ENCODE results near the gene TUSC2. TPM values are rescaled to one million over a fixed set of nuclear protein-coding genes. Genes with fewer than 3 reads are reported as not detected.

TUSC2 gene
- total and polyA plus RNA-seq, 2 of the 13 experiments (the other 11 are each of a cell fraction or from before 2014, with no cell fraction given), result 36.7 to 39.1 TPM

- TF ChIP-seq TP53 (CRISPR knock-in tag; conservative IDR thresholded peaks at IDR 0.05), result no peak
- no peak for TF ChIP-seq SALL1 (CRISPR knock-in tag; IDR thresholded peaks at IDR 0.05)
- no peak for TF ChIP-seq ZNF713 (CRISPR knock-in tag; IDR thresholded peaks at IDR 0.05)
- no peak for TF ChIP-seq SRF (IDR thresholded peaks at IDR 0.05; ENCODE audit: low read depth, low read length)
- no peak for TF ChIP-seq ZNF605 (CRISPR knock-in tag; IDR thresholded peaks at IDR 0.05)
These were observed 12.1 kb upstream of the TUSC2 start (continued) for GRCh38 chr3:50340147-50340447.

- no TSS peak for BruUV-seq (replicated peaks)
- ChIA-PET POLR2A (no interaction called here), CTCF (ENCODE audit: low intra/inter-chr PET ratio, low total read pairs) (no interaction called here)
- no peak for ATAC-seq
- H3K4me3 ChIP-seq (replicated peaks in 1 of 3; ENCODE audit: insufficient read depth in 1 of 3, low read depth in 2 of 3, low read length in 3 of 3), result no peak overlapping the region
- H3K9me3 ChIP-seq (ENCODE audit: low read length), result no peaks in the 10 kb centered on the region
- DNase-seq (ENCODE audit: low spot score), result no peak
- no peak overlapping the region for H3K9ac ChIP-seq (ENCODE audit: insufficient read depth, low read depth, low read length)
- H3K36me3 ChIP-seq (replicated peaks in 1 of 2; ENCODE audit: control insufficient read depth in 1 of 2, insufficient read depth in 2 of 2, low read length in 2 of 2), result 0 out of 5 replicates have a peak, but pooled peaks cover 0 to 1% of the 10 kb centered on the region in 2 experiments
- TF ChIP-seq ZNF501 (CRISPR knock-in tag; IDR thresholded peaks at IDR 0.05) (no peak), SOX13 (IDR thresholded peaks at IDR 0.05) (no peak), SOX13 (CRISPR knock-in tag; conservative IDR thresholded peaks at IDR 0.05 in 1 of 2, IDR thresholded peaks at IDR 0.05 in 1 of 2) (no peak), PAF1 (CRISPR knock-in tag; IDR thresholded peaks at IDR 0.05) (no peak), ARNT2 (CRISPR knock-in tag; IDR thresholded peaks at IDR 0.05; ENCODE audit: low read depth) (no peak), GZF1 (CRISPR knock-in tag; IDR thresholded peaks at IDR 0.05) (no peak), ZNF562 (CRISPR knock-in tag; IDR thresholded peaks at IDR 0.05; ENCODE audit: borderline replicate concordance) (no peak), DPF2 (CRISPR knock-in tag; IDR thresholded peaks at IDR 0.05; ENCODE audit: borderline replicate concordance, low read depth) (no peak), ERF (CRISPR knock-in tag; IDR thresholded peaks at IDR 0.05) (no peak)
- H3K4me2 ChIP-seq (ENCODE audit: low read depth, low read length), result no peak overlapping the region
- intact Hi-C loops (cut with micrococcal nuclease; ENCODE audit: unreplicated experiment) (loop anchor here (10.0 kb wide), 1 partner anchor 205 kb away; no protein-coding TSS in a partner anchor), in situ Hi-C loops (cut with HindIII; ENCODE audit: extremely low pct_ligation_motif_present, low pct_unique_long_range_greater_than_20kb) (loop anchor here (10.0 kb wide), 1 partner anchor 205 kb away; no protein-coding TSS in a partner anchor)
- peaks cover 59% of the 10 kb centered on the region for H3K4me1 ChIP-seq (ENCODE audit: insufficient read depth, low read length)
- 86% methylated on average over 14 of the region's 14 CpGs for WGBS (ENCODE audit: low lambda C conversion rate)
- no peak overlapping the region for H3K27ac ChIP-seq (ENCODE audit: extremely low read length, insufficient read depth, low read length)
- no peak for FAIRE-seq
- no peaks in the 10 kb centered on the region; the same call in 1 of the 2 replicates for H4K20me1 ChIP-seq (ENCODE audit: insufficient read depth, low read length)
- H3K79me2 ChIP-seq (ENCODE audit: insufficient read depth, low read length), result peaks cover 22% of the 10 kb centered on the region
- peaks cover 1 to 2% of the 10 kb centered on the region in 2 experiments; a peak in 1 of 5 replicates for H3K27me3 ChIP-seq (ENCODE audit: control insufficient read depth in 1 of 2, insufficient read depth in 2 of 2, low read length in 2 of 2)
- H2AFZ ChIP-seq (ENCODE audit: low read length), result no peak overlapping the region
These were observed 11.6 kb upstream of the TUSC2 start for GRCh38 chr3:50339485-50340146.

Measured in HepG2 (cell line).